ELR (cell line): ENCODE results near the gene HDC.

ENCODE experiments used
- DNase-seq: peaks from one replicate; pipeline ENCODE4 v3.0.0-alpha.2; 2015; ENCODE audit warnings: low read depth

Gene HDC, protein sequence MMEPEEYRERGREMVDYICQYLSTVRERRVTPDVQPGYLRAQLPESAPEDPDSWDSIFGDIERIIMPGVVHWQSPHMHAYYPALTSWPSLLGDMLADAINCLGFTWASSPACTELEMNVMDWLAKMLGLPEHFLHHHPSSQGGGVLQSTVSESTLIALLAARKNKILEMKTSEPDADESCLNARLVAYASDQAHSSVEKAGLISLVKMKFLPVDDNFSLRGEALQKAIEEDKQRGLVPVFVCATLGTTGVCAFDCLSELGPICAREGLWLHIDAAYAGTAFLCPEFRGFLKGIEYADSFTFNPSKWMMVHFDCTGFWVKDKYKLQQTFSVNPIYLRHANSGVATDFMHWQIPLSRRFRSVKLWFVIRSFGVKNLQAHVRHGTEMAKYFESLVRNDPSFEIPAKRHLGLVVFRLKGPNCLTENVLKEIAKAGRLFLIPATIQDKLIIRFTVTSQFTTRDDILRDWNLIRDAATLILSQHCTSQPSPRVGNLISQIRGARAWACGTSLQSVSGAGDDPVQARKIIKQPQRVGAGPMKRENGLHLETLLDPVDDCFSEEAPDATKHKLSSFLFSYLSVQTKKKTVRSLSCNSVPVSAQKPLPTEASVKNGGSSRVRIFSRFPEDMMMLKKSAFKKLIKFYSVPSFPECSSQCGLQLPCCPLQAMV

DNA sequence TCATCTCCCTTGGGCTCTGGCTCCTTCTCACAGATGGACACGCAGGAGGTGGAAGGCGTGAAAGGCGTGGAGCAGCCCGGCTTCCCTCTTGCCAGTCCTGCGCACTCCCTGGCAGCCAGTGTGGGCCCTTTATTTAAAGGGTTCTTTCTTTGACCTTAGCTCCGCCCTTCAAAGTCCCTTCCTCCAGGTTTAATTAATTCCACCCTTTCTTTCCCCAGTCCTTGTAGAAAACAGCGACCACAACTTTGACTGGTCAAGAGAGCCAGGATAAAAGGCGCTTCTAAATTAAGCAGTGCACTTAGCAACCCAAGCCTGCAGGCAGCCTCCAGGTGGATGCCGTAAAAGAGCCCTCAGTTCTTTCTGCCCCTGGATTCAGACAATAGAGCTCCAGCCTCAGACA lies at the start of gene HDC:
TSS of gene HDC (minus strand) at position 107 of the 400 bp plus-strand sequence. CDS start at position 4, 103 bp downstream.
- DNase-seq: no peak

- no peak for DNase-seq
Observed at GRCh38 chr15:50312636-50313035, 47.1 kb upstream of the HDC start.

- DNase-seq: no peak
Observed at GRCh38 chr15:50307799-50308198, 42.3 kb upstream of the HDC start.

GRCh38 chr15:50304836-50305235 lies 39.3 kb upstream of the HDC start:
- no peak for DNase-seq

DNA sequence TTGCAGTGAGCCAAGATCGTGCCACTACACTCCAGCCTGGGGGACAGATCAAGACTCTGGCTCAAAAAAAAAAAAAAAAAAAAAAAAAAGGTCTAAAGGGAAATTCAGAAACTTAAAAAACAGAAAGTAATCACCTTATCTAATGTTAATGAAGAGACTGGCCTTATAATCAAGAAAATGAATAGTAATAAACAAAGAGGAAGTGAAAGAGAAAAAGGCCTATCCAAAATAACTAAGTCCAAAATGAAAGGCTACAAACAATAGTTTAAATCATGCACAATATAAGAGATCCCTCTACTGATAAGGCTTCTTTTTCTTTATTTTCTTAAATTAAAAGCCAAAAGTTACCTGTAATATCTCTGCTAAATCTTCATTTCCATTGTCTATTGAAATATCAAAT lies 37.1 kb upstream of the HDC start:
- no peak for DNase-seq

- peak; percentile 27 for DNase-seq
Observed at GRCh38 chr15:50298340-50298739, 32.8 kb upstream of the HDC start.

DNA sequence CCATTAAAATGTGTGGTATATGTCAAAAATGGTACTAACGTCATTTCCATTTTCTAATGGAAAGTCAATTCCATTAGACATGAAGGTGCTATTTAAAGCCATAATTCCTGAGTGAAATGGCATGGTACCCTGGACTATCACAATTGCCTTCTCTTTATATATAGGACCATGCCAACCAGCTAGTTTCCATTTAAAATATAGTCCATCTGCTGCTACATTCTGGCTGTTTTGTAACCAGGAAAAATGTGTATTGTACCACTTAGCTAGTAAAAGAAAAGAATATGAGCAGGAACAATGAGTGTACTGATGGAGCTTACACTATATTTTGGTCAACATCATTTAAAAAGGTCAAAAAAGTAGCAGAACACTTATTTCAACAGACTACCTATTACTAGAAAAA lies 30.4 kb upstream of the HDC start:
- DNase-seq: no peak

DNA sequence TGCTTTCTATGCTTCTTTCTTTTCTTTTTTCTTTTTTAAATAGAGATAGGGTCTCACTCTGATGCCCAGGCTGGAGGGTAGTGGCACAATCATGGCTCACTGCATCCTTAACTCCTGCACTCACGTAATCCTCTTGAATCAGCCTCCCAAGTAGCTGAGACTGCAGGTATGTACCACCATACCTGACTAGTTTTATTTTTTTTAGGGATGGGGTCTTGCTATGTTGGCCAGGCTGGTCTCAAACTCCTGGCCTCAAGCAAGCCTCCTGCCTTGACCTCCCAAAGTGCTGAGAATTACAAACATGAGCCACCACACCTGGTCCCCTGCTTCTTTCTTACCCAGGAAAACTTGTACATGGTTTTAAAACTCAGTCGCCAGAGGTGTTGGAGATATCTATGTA lies 24.2 kb upstream of the HDC start:
- no peak for DNase-seq

- no peak for DNase-seq
Observed at GRCh38 chr15:50287324-50288116, 22.0 kb upstream of the HDC start.

- DNase-seq: no peak
Observed at GRCh38 chr15:50281427-50281826, 15.9 kb upstream of the HDC start.

DNA sequence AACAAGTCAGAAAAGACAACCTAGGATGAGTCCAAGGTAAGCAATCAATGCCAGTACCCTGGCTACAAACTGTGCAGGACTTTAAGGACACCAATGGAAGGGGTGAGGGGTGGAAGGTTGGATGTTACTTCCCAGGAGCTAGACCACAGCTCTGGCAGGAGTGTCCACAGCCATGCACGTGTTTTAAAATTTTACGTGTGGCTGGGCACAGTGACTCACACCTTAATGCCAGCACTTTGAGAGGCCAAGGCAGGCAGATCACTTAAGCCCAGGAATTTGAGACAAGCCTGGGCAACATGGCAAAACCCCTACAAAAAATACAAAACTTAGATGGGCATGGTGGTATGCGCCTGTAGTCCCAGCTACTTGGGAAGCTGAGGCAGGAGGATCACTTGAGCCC lies 14.7 kb upstream of the HDC start:
- DNase-seq: no peak

DNA sequence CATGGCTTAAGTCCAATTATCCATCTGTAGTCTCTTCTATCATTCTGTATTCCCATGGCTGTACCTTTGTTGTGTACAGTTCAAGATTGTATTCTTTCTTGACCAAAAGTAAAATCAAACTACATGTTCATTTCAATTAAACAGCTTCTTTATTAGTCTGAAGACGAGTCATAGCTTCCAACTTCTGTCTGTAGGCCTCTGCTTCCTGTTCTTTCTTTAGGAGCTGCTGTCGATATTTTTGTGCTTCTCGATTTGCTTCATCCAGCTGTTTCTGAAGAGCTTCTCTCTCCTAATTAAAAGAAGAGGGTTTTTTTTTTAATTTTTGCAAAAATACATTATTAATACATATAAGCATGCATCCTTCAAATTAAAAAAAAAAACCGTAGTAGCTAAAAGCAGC lies 13.0 kb upstream of the HDC start:
- no peak for DNase-seq

GRCh38 chr15:50277370-50277769 lies 11.8 kb upstream of the HDC start:
- no peak for DNase-seq

DNA sequence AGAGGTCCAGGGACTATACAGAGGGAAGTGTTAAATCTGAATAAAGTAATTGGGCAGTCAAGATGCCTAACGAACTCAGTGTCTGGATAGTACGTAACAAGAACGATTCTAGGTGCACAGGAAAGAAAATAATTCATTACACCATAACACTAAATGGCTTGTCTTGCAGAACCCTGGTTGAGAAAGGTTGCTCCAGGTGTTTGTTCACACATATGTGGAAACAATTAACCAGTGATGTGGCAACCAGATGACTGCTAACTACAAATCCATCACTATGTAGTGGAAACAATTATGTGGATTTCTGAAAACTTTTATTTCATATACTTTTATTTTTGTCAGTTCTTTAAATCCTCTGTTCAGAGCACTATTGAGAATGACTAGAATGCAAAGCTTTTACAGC lies 10.4 kb upstream of the HDC start:
- no peak for DNase-seq

DNA sequence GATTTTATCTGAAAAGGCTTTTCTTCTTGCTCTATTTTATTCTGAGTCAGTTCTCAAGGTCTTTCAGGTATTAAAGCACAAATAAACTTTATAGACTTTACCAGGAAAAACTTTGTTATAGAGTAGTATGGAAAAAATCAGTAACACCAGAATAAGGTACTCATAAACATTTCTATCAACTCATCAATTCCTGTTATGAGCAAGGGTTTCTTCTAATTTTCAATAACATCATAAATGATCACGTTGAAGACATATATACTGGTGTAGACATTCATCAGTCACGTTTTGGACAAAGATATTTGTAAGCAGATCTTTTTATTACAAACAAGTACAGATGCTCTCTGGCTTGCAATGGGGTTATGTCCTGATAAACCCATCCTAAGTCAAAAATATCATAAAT lies 9.6 kb upstream of the HDC start:
- no peak for DNase-seq

GRCh38 chr15:50267577-50267976 lies 2.1 kb upstream of the HDC start:
- DNase-seq: no peak

- no peak for DNase-seq
Observed at GRCh38 chr15:50262533-50262932, 3.0 kb downstream of the HDC start.

- no peak for DNase-seq
Observed at GRCh38 chr15:50261981-50262380, 3.5 kb downstream of the HDC start.

- DNase-seq: no peak
Observed at GRCh38 chr15:50260969-50261496, 4.5 kb downstream of the HDC start.

DNA sequence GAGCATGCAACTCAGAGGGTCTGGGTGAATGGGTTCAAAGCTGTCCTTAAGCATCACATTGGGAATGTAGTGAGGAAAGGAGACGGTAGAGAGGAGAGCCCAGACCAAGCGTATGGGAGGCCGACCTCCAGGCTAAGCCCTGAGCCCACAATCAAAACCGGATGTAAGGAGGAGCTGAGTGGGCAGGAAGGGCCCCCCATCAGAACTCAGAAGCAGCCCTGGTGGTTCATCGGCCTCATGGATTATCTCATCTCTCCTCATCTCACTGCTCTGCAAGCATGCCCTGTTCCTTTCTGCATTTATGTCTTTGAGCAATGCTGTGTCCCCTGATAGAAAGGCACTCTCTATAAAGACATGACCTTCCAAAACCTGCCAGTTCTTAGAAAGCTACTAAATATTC lies 6.2 kb downstream of the HDC start:
- DNase-seq: no peak

GRCh38 chr15:50257924-50258323 lies 7.6 kb downstream of the HDC start:
- DNase-seq: peak; percentile 49

- DNase-seq: no peak
Observed at GRCh38 chr15:50257332-50257731, 8.2 kb downstream of the HDC start.
